Neural progenitor cell (in vitro differentiated cells): ENCODE data around the gene GET3. TPM values are rescaled to one million over a fixed set of nuclear protein-coding genes. Genes with fewer than 3 reads are reported as not detected.

ENCODE experiments used
- DNase-seq: peaks from one replicate; pipeline ENCODE4 v3.0.0-alpha.2; 2016; ENCODE audit warnings: low spot score
- H2AFZ ChIP-seq: fragments of 200-600 bp; sonication (generic); replicated peaks from 2 replicates; pipeline ENCODE4 v1.6.1; 2016; ENCODE audit warnings: antibody characterized with exemption
- H3F3A ChIP-seq: fragments of 200-600 bp; sonication (generic); 2 replicates; pipeline ENCODE4 v1.6.1; 2016; ENCODE audit warnings: antibody characterized with exemption, low read depth
- H3K27ac ChIP-seq: fragments of 200-600 bp; sonication (generic); 2 replicates; pipeline ENCODE4 v1.5.1; 2016; ENCODE audit warnings: mild to moderate bottlenecking
- H3K27me3 ChIP-seq: fragments of 200-600 bp; sonication (generic); 2 replicates; pipeline ENCODE4 v1.6.1; 2016; ENCODE audit warnings: mild to moderate bottlenecking, moderate library complexity
- H3K36me3 ChIP-seq: fragments of 200-600 bp; sonication (generic); 2 replicates; pipeline ENCODE4 v1.5.1; 2016
- H3K4me1 ChIP-seq: fragments of 200-600 bp; sonication (generic); 2 replicates; pipeline ENCODE4 v1.6.1; 2016; ENCODE audit warnings: mixed run types
- H3K4me2 ChIP-seq: fragments of 200-600 bp; sonication (generic); 2 replicates; pipeline ENCODE4 v1.6.1; 2016
- H3K4me3 ChIP-seq: fragments of 200-600 bp; sonication (generic); 2 replicates; pipeline ENCODE4 v1.5.1; 2016
- H3K79me2 ChIP-seq: fragments of 200-600 bp; sonication (generic); 2 replicates; pipeline ENCODE4 v1.6.1; 2016; ENCODE audit warnings: low read depth
- H3K9ac ChIP-seq: fragments of 200-600 bp; sonication (generic); 2 replicates; pipeline ENCODE4 v1.6.1; 2016
- H3K9me3 ChIP-seq: fragments of 200-600 bp; sonication (generic); 2 replicates; pipeline ENCODE4 v1.5.1; 2016; ENCODE audit warnings: low read depth
- H4K20me1 ChIP-seq: fragments of 200-600 bp; sonication (generic); 2 replicates; pipeline ENCODE4 v1.6.1; 2016; ENCODE audit warnings: low read depth
- H3K27ac Mint-ChIP-seq: 3 replicates; pipeline ENCODE4 v1.8.0; 2021; ENCODE audit warnings: mixed read lengths
- H3K27me3 Mint-ChIP-seq: 2 replicates; pipeline ENCODE4 v1.8.0; 2022; ENCODE audit warnings: low read depth, mild to moderate bottlenecking, inconsistent platforms, moderate library complexity, mixed read lengths; ENCODE audit not compliant: insufficient read depth
- H3K36me3 Mint-ChIP-seq: 3 replicates; pipeline ENCODE4 v1.8.0; 2021; ENCODE audit warnings: mixed read lengths
- H3K4me1 Mint-ChIP-seq: 3 replicates; pipeline ENCODE4 v1.8.0; 2021; ENCODE audit warnings: mixed read lengths
- H3K4me3 Mint-ChIP-seq: 3 replicates; pipeline ENCODE4 v1.8.0; 2021; ENCODE audit warnings: mild to moderate bottlenecking, moderate library complexity, mixed read lengths
- H3K9me3 Mint-ChIP-seq: 3 replicates; pipeline ENCODE4 v1.8.0; 2020; ENCODE audit warnings: mixed read lengths
- CTCF ChIP-seq: fragments of 200-600 bp; sonication (generic); IDR thresholded peaks from 2 replicates; pipeline ENCODE4 v1.5.1; 2017; ENCODE audit warnings: antibody characterized with exemption, mild to moderate bottlenecking
- EZH2 ChIP-seq: fragments of 200-600 bp; sonication (generic); IDR thresholded peaks from 2 replicates; pipeline ENCODE4 v1.6.1; 2017; ENCODE audit warnings: antibody characterized with exemption, mild to moderate bottlenecking, moderate library complexity
- EZH2phosphoT487 ChIP-seq: fragments of 200-600 bp; sonication (generic); IDR thresholded peaks from 2 replicates; pipeline ENCODE4 v1.6.1; 2017; ENCODE audit warnings: antibody characterized with exemption
- total RNA-seq: library from RNA; depleted of rRNA; stranded (reverse); fragments of >200 nt; gene quantifications from 2 replicates; pipeline ENCODE4 v1.2.3, GENCODE V29; 2015; ENCODE audit warnings: low replicate concordance

GET3 gene
- total RNA-seq, 1 donor from 2014 or later = 62.9 TPM

DNA sequence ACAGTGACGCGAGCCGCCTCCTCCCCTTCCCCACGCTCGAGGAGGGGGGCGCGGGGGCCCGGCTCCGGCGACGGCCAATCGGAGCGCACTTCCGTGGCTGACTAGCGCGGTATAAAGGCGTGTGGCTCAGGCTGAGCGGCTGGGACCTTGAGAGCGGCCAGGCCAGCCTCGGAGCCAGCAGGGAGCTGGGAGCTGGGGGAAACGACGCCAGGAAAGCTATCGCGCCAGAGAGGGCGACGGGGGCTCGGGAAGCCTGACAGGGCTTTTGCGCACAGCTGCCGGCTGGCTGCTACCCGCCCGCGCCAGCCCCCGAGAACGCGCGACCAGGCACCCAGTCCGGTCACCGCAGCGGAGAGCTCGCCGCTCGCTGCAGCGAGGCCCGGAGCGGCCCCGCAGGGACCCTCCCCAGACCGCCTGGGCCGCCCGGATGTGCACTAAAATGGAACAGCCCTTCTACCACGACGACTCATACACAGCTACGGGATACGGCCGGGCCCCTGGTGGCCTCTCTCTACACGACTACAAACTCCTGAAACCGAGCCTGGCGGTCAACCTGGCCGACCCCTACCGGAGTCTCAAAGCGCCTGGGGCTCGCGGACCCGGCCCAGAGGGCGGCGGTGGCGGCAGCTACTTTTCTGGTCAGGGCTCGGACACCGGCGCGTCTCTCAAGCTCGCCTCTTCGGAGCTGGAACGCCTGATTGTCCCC is 54.2 kb downstream of the GET3 start, which contains the start of gene JUNB:
JUNB (plus strand) TSS at position 142 of the 706 bp plus-strand sequence; CDS start at position 428, 286 bp downstream.
- Mint-ChIP-seq H3K9me3 (no peaks in the 10 kb centered on the region), H3K27ac (peak within 1 kb of the TSS; percentile 74), H3K27me3 (peaks cover 8% of the 10 kb centered on the region), H3K4me3 (peak within 1 kb of the TSS; percentile 88), H3K4me1 (peaks cover 41% of the 10 kb centered on the region), H3K36me3 (peaks cover 3% of the 10 kb centered on the region)
- DNase-seq = peak; percentile 90
- H3K27ac ChIP-seq = no peak within 1 kb of the TSS
- peaks cover 66% of the 10 kb centered on the region for H3F3A ChIP-seq
- H3K4me1 ChIP-seq = peaks cover 37% of the 10 kb centered on the region
- H3K79me2 ChIP-seq = no peaks in the 10 kb centered on the region
- H3K9me3 ChIP-seq = no peaks in the 10 kb centered on the region
- H3K9ac ChIP-seq = no peak within 1 kb of the TSS
- no peaks in the 10 kb centered on the region for H3K36me3 ChIP-seq
- H3K4me2 ChIP-seq = peak within 1 kb of the TSS; percentile 84
- H3K4me3 ChIP-seq = peak within 1 kb of the TSS; percentile 61
- H3K27me3 ChIP-seq = peaks cover 39% of the 10 kb centered on the region
- H2AFZ ChIP-seq = no peak within 1 kb of the TSS
- peaks cover 6% of the 10 kb centered on the region for H4K20me1 ChIP-seq
- TF ChIP-seq CTCF = peak; percentile 12
- TF ChIP-seq EZH2 = no peak

GRCh38 chr19:12792051-12792852 is 55.0 kb downstream of the GET3 start:
- H3K27ac Mint-ChIP-seq = no peak overlapping the region
- H3K27ac ChIP-seq = no peak overlapping the region
- H3F3A ChIP-seq = peaks cover 73% of the 10 kb centered on the region
- no peaks in the 10 kb centered on the region for H3K9me3 ChIP-seq
- peaks cover 42% of the 10 kb centered on the region for H3K4me1 Mint-ChIP-seq
- H3K4me3 ChIP-seq = peak overlapping the region; percentile 61
- peak overlapping the region; percentile 84 for H3K4me2 ChIP-seq
- H3K36me3 Mint-ChIP-seq = peaks cover 4% of the 10 kb centered on the region
- H3K27me3 Mint-ChIP-seq = peaks cover 8% of the 10 kb centered on the region
- H2AFZ ChIP-seq = no peak overlapping the region
- H3K36me3 ChIP-seq = no peaks in the 10 kb centered on the region
- H4K20me1 ChIP-seq = peaks cover 10% of the 10 kb centered on the region
- peak overlapping the region; percentile 88 for H3K4me3 Mint-ChIP-seq
- H3K4me1 ChIP-seq = peaks cover 37% of the 10 kb centered on the region
- DNase-seq = peak; percentile 76
- peaks cover 39% of the 10 kb centered on the region for H3K27me3 ChIP-seq
- no peak overlapping the region for H3K9ac ChIP-seq
- H3K79me2 ChIP-seq = no peaks in the 10 kb centered on the region
- H3K9me3 Mint-ChIP-seq = no peaks in the 10 kb centered on the region
- TF ChIP-seq CTCF (no peak), EZH2 (peak; percentile 87), EZH2phosphoT487 (peak; percentile 89)

DNA sequence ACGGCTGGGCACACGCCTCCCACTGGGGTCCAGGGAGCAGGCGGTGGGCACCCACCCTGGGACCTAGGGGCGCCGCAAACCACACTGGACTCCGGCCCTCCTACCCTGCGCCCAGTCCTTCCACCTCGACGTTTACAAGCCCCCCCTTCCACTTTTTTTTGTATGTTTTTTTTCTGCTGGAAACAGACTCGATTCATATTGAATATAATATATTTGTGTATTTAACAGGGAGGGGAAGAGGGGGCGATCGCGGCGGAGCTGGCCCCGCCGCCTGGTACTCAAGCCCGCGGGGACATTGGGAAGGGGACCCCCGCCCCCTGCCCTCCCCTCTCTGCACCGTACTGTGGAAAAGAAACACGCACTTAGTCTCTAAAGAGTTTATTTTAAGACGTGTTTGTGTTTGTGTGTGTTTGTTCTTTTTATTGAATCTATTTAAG is 55.6 kb downstream of the GET3 start:
- Histone ChIP-seq H3K4me1 (peaks cover 37% of the 10 kb centered on the region), H3K4me2 (peak overlapping the region; percentile 84), H2AFZ (no peak overlapping the region), H3K79me2 (no peaks in the 10 kb centered on the region), H3K9ac (no peak overlapping the region), H3K36me3 (no peaks in the 10 kb centered on the region), H3K27me3 (peaks cover 39% of the 10 kb centered on the region), H3K27ac (no peak overlapping the region), H3K9me3 (no peaks in the 10 kb centered on the region), H3F3A (peaks cover 78% of the 10 kb centered on the region), H3K4me3 (peak overlapping the region; percentile 61), H4K20me1 (peaks cover 10% of the 10 kb centered on the region)
- Mint-ChIP-seq H3K9me3 (no peaks in the 10 kb centered on the region), H3K27ac (peak overlapping the region; percentile 53), H3K27me3 (peaks cover 8% of the 10 kb centered on the region), H3K36me3 (peaks cover 4% of the 10 kb centered on the region), H3K4me3 (peak overlapping the region; percentile 88), H3K4me1 (peaks cover 41% of the 10 kb centered on the region)
- no peak for DNase-seq
- no peak for TF ChIP-seq EZH2
- no peak for TF ChIP-seq CTCF
- TF ChIP-seq EZH2phosphoT487 = no peak
